ENCODE results near the gene PGP. TPM values are rescaled to one million over a fixed set of nuclear protein-coding genes. Genes with fewer than 3 reads are reported as not detected.

PGP gene
- total and polyA plus RNA-seq, 8 donors: 7.1 to 24.4 (median 9.3) TPM

- intact Hi-C loops (cut with DNase I): no loop called here
- Histone ChIP-seq H3K4me3 (no peak overlapping the region), H3K27me3 (no peaks in the 10 kb centered on the region), H3K27ac (no peak overlapping the region), H3K36me3 (peaks cover 0 to 60% of the 10 kb centered on the region in 2 donors), H3K4me1 (peaks cover 7 to 24% of the 10 kb centered on the region in 2 donors), H3K9me3 (no peaks in the 10 kb centered on the region)
- no peak for TF ChIP-seq CTCF (IDR thresholded peaks at IDR 0.05)
- no peak for DNase-seq
- ATAC-seq: no peak
Observed at GRCh38 chr16:2246301-2246885, 31.8 kb upstream of the PGP start.

- peaks cover 0 to 71% of the 10 kb centered on the region in 2 donors for H3K36me3 ChIP-seq
- TF ChIP-seq CTCF (IDR thresholded peaks at IDR 0.05): no peak
- H3K27ac ChIP-seq: no peak overlapping the region
- ATAC-seq (no peak), DNase-seq (no peak)
- intact Hi-C loops (cut with DNase I): no loop called here
- peaks cover under 1 to 16% of the 10 kb centered on the region in 2 donors for H3K4me1 ChIP-seq
- no peaks in the 10 kb centered on the region for H3K27me3 ChIP-seq
- H3K9me3 ChIP-seq: no peaks in the 10 kb centered on the region
- H3K4me3 ChIP-seq: no peak overlapping the region
Observed at GRCh38 chr16:2244926-2245795, 30.5 kb upstream of the PGP start.

GRCh38 chr16:2244301-2244700 is 29.7 kb upstream of the PGP start:
- H3K36me3 ChIP-seq: peaks cover 0 to 80% of the 10 kb centered on the region in 2 donors
- no peaks in the 10 kb centered on the region for H3K9me3 ChIP-seq
- DNase-seq: no peak
- ATAC-seq: no peak
- H3K27ac ChIP-seq: no peak overlapping the region
- peaks cover 0 to 7% of the 10 kb centered on the region in 2 donors for H3K4me1 ChIP-seq
- no peak for TF ChIP-seq CTCF (IDR thresholded peaks at IDR 0.05)
- intact Hi-C loops (cut with DNase I): no loop called here
- H3K4me3 ChIP-seq: no peak overlapping the region
- H3K27me3 ChIP-seq: no peaks in the 10 kb centered on the region

GRCh38 chr16:2243781-2244180 is 29.1 kb upstream of the PGP start:
- Histone ChIP-seq H3K27me3 (peaks cover 0 to under 1% of the 10 kb centered on the region in 2 donors), H3K9me3 (no peaks in the 10 kb centered on the region), H3K4me1 (peaks cover 0 to 6% of the 10 kb centered on the region in 2 donors), H3K4me3 (no peak overlapping the region), H3K36me3 (peaks cover 0 to 85% of the 10 kb centered on the region in 2 donors), H3K27ac (no peak overlapping the region)
- intact Hi-C loops (cut with DNase I): no loop called here
- DNase-seq (no peak), ATAC-seq (no peak)
- TF ChIP-seq CTCF (IDR thresholded peaks at IDR 0.05): no peak

- intact Hi-C loops (cut with DNase I): no loop called here
- Histone ChIP-seq H3K9me3 (no peaks in the 10 kb centered on the region), H3K27me3 (peaks cover 0 to 7% of the 10 kb centered on the region in 2 donors), H3K4me3 (no peak overlapping the region), H3K27ac (no peak overlapping the region), H3K4me1 (peaks cover 0 to 8% of the 10 kb centered on the region in 2 donors), H3K36me3 (peaks cover 0 to 92% of the 10 kb centered on the region in 2 donors)
- DNase-seq: no peak
- no peak for TF ChIP-seq CTCF (IDR thresholded peaks at IDR 0.05)
- no peak for ATAC-seq
Observed at GRCh38 chr16:2243031-2243528, 28.4 kb upstream of the PGP start.
